K562 (cell line): ENCODE measurements around the gene ACSF2. TPM values are rescaled to one million over a fixed set of nuclear protein-coding genes. Genes with fewer than 3 reads are reported as not detected.

Source experiments
- ATAC-seq: fragments of 200-7000 bp; cut with Tn5 transposase; 3 replicates; pipeline ENCODE4 v1.9.1; 2020; ENCODE audit warnings: moderate library complexity
- BruUV-seq: library from RNA; stranded (reverse); fragments of 400-500 nt; replicated peaks from 2 replicates; lab custom pipeline; 2021; lab: Mats Ljungman, UMichigan
- CTCF ChIA-PET: fragments of 300-600 bp; formaldehyde crosslinking; extraction: SDS; loops from one replicate; lab custom pipeline; 2021; ENCODE audit warnings: low intra/inter-chr PET ratio; lab: Yijun Ruan, JAX
- POLR2A ChIA-PET: fragments of 300-600, 350-650 bp; sonication (Branson Sonifier 250); formaldehyde crosslinking; extraction: SDS; loops from one replicate; lab custom pipeline; 2021; ENCODE audit warnings: antibody characterized with exemption, inconsistent platforms; lab: Yijun Ruan, JAX
- DNase-seq, 4 experiments: peaks; one replicate each; pipeline versions ENCODE4 v3.0.0 to v3.0.0-alpha.2; 2011 to 2018; ENCODE audit warnings: low spot score in 3 of 4, mixed read lengths in 3 of 4; ENCODE audit errors: extremely low read depth in 1 of 4
- FAIRE-seq: peaks from 2 replicates; lab custom pipeline; 2011; peaks lifted over from hg19 to GRCh38; lab: Jason Lieb, UNC
- H2AFZ ChIP-seq: 2 replicates; pipeline ENCODE4 v1.6.0; 2011; ENCODE audit warnings: low read depth, low read length, control low read depth, inconsistent platforms
- H3K27ac ChIP-seq: fragments of 200-600 bp; 3 replicates; pipeline ENCODE4 v1.8.0; 2011; ENCODE audit warnings: low read depth, mild to moderate bottlenecking, control low read depth, inconsistent platforms, low read length, moderate library complexity, mixed read lengths; ENCODE audit errors: extremely low read depth
- H3K27me3 ChIP-seq, 2 experiments: fragments of 300-600 bp in 1 of 2; 2 replicates in 1 of 2; 3 replicates in 1 of 2; pipeline versions ENCODE4 v1.6.0 to v1.8.0; 2011; ENCODE audit warnings: inconsistent platforms in 2 of 2, low read length in 2 of 2, mild to moderate bottlenecking in 1 of 2, mixed read lengths in 1 of 2, moderate library complexity in 1 of 2; ENCODE audit not compliant: control insufficient read depth in 2 of 2, insufficient read depth in 2 of 2
- H3K36me3 ChIP-seq: fragments of 300-600 bp; 3 replicates; pipeline ENCODE4 v1.8.0; 2011; ENCODE audit warnings: mild to moderate bottlenecking, low read length, inconsistent platforms; ENCODE audit not compliant: control insufficient read depth, insufficient read depth
- H3K4me1 ChIP-seq, 2 experiments: fragments of 200-600 bp in 1 of 2; replicated peaks in 1 of 2; 2 replicates in 1 of 2; 3 replicates in 1 of 2; pipeline versions ENCODE4 v1.5.1 to v1.8.0; 2011; ENCODE audit warnings: inconsistent platforms in 2 of 2, low read length in 2 of 2, mild to moderate bottlenecking in 1 of 2, mixed read lengths in 1 of 2, moderate library complexity in 1 of 2; ENCODE audit not compliant: control insufficient read depth in 2 of 2, insufficient read depth in 2 of 2
- H3K4me2 ChIP-seq: 2 replicates; pipeline ENCODE4 v1.6.1; 2011; ENCODE audit warnings: low read length, control low read depth, inconsistent platforms, mixed read lengths; ENCODE audit not compliant: insufficient read depth
- H3K4me3 ChIP-seq: fragments of 200-600 bp; sonication (generic), shearing (Covaris generic); 2 replicates; pipeline ENCODE4 v1.5.1; 2016; ENCODE audit warnings: control low read depth, inconsistent platforms
- H3K79me2 ChIP-seq: fragments of 200-600 bp; 3 replicates; pipeline ENCODE4 v1.8.0; 2011; ENCODE audit warnings: low read length, inconsistent platforms; ENCODE audit not compliant: control insufficient read depth, insufficient read depth
- H3K9ac ChIP-seq, 2 experiments: 2 replicates each; pipeline versions ENCODE4 v1.6.0 to v1.6.1; 2011; ENCODE audit warnings: low read depth in 2 of 2, low read length in 2 of 2, control low read depth in 1 of 2, inconsistent platforms in 1 of 2, mild to moderate bottlenecking in 1 of 2, mixed read lengths in 1 of 2; ENCODE audit not compliant: insufficient read depth in 1 of 2
- H3K9me1 ChIP-seq: one replicate; pipeline ENCODE4 v1.6.0; 2011; ENCODE audit warnings: inconsistent platforms, mild to moderate bottlenecking, low read length, moderate library complexity; ENCODE audit not compliant: control insufficient read depth, insufficient read depth
- H3K9me3 ChIP-seq: replicated peaks from 2 replicates; pipeline ENCODE4 v1.5.1; 2011; ENCODE audit warnings: low read depth, low read length, inconsistent platforms; ENCODE audit not compliant: control insufficient read depth, insufficient read depth
- H4K20me1 ChIP-seq: replicated peaks from 2 replicates; pipeline ENCODE4 v1.6.1; 2011; ENCODE audit warnings: low read length, inconsistent platforms, mixed read lengths; ENCODE audit not compliant: control insufficient read depth, insufficient read depth
- HCFC1 ChIP-seq: IDR thresholded peaks from 2 replicates; pipeline ENCODE4 v1.6.1; 2012; ENCODE audit warnings: low read depth, low read length, improper control_type of control experiment
- HNRNPLL ChIP-seq: fragments of 200-400 bp; formaldehyde crosslinking; IDR thresholded peaks from 2 replicates; pipeline ENCODE4 v1.6.1; 2017; ENCODE audit warnings: low read length, low read depth, mild to moderate bottlenecking; ENCODE audit not compliant: poor library complexity, severe bottlenecking
- KDM1A ChIP-seq, 2 experiments: fragments of 450-650 bp; IDR thresholded peaks; 2 replicates each; pipeline ENCODE4 v1.6.1; 2016; ENCODE audit warnings: mild to moderate bottlenecking in 2 of 2
- MBD2 ChIP-seq: sonication (generic); IDR thresholded peaks from 2 replicates; pipeline ENCODE4 v1.6.1; 2016; ENCODE audit warnings: low read depth, borderline replicate concordance
- PCBP2 ChIP-seq: fragments of 200-400 bp; formaldehyde crosslinking; IDR thresholded peaks from 2 replicates; pipeline ENCODE4 v1.6.1; 2018; ENCODE audit warnings: low read length, low read depth, mild to moderate bottlenecking, moderate library complexity; ENCODE audit not compliant: poor library complexity, severe bottlenecking
- U2AF2 ChIP-seq: fragments of 200-400 bp; formaldehyde crosslinking; optimal IDR thresholded peaks from 2 replicates; pipeline ENCODE3; 2017; ENCODE audit warnings: low read depth, mild to moderate bottlenecking, low read length
- WGBS: fragments of 100-300 bp; shearing (Covaris generic); methylation state at CpG from one replicate; pipeline ENCODE4 v1.1.6; 2016; ENCODE audit warnings: low coverage, mixed read lengths; ENCODE audit not compliant: insufficient coverage; ENCODE audit errors: missing lambda C conversion rate; 5-methylcytosine and 5-hydroxymethylcytosine counted together
- in situ Hi-C: fragments of 300-500 bp; cut with MboI; formaldehyde crosslinking; loops from 4 replicates; pipeline ENCODE4 v1.15.0; 2018; ENCODE audit warnings: inconsistent platforms, mixed read lengths
- intact Hi-C: fragments of 100-400 bp; cut with micrococcal nuclease; formaldehyde crosslinking; loops from 2 replicates; pipeline ENCODE4 v1.14.2; 2022
- polyA plus RNA-seq, 8 experiments: library from polyadenylated mRNA; depleted of rRNA in 4 of 8; stranded (reverse) in 5 of 8; unstranded in 3 of 8; fragments of >200 nt; fragmentation: Nextera tagmentation in 2 of 8; fragmentation: Illumina TruSeq in 1 of 8; extraction: Ambion mirVana in 2 of 8; extraction: Trizol in 1 of 8; gene quantifications; 2 replicates each; pipeline versions ENCODE4 v1.2.1 to v1.2.3, GENCODE V29; 2011 to 2014; ENCODE audit warnings: inconsistent platforms in 1 of 8, missing spikeins in 1 of 8
- total RNA-seq, 7 experiments: library from RNA; depleted of rRNA in 6 of 7; stranded (reverse); fragments of >200 nt in 6 of 7; fragmentation: Illumina TruSeq in 2 of 7; extraction: Trizol in 2 of 7; gene quantifications; 2 replicates each; pipeline versions ENCODE4 v1.2.1 to v1.2.3, GENCODE V29; 2011 to 2021; ENCODE audit warnings: low replicate concordance in 1 of 7
- TF ChIP-seq, protein P1 (sequence below), 2 experiments: fragments of 450-650 bp; IDR thresholded peaks; 2 replicates each; pipeline ENCODE4 v1.6.1; 2016
- TF ChIP-seq, protein P2 (sequence below): sonication (generic); formaldehyde crosslinking; IDR thresholded peaks from 2 replicates; pipeline ENCODE4 v1.8.0; 2022; ENCODE audit warnings: missing genetic modification reagents, mild to moderate bottlenecking, borderline replicate concordance
- TF ChIP-seq, protein P3 (sequence below), 3 experiments: fragments of 200-800 bp in 1 of 3; sonication (Bioruptor generic) in 1 of 3; sonication (generic) in 1 of 3; formaldehyde crosslinking in 1 of 3; IDR thresholded peaks; 2 replicates each; pipeline versions ENCODE4 v1.6.1 to v1.8.0; 2016 to 2022; ENCODE audit warnings: mild to moderate bottlenecking in 2 of 3, missing compliant biosample characterization in 2 of 3, missing genetic modification characterization in 2 of 3, missing genetic modification reagents in 1 of 3
- TF ChIP-seq, protein P4 (sequence below): fragments of 450-650 bp; formaldehyde crosslinking; IDR thresholded peaks from 2 replicates; pipeline ENCODE4 v1.4.0; 2020; ENCODE audit warnings: mild to moderate bottlenecking, moderate library complexity

ACSF2 gene
- total and polyA plus RNA-seq, 9 of the 15 experiments (the other 6 are each of a cell fraction or from before 2014, with no cell fraction given) = 0.89 to 6.1 (median 3.5) TPM

DNA sequence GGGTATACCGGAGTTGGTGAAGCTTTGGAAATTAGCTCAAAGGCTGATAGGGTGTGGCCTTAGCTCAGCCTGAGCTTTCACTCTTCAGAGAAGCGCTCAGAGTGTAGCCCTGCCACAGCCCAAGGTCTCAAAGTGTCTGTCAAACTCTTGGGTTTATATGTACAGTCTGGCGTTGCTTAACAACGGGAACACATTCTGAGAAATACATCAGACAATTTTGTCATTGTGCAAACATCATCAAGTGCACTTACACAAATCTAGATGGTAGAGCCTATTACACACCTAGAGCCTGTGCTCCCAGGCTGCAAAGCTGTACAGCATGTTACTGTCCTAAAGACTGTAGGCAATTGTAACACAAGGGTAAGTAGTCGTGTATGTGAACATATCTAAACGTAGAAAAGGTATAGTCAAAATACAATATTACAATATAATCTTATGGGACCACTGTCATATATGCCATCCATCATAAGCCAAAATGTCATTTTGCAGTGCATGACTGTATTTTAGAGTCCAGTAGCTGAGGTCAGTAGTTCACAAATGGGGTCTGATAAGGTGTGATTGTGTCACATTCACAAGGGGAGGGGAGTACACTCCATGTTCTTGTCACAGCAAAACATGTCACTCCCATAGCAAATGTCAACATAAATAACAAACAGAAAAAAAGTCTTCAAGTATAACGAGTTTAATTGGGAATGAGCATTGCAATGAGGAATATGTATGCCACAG is 22.0 kb downstream of the ACSF2 start (continued):
- TF ChIP-seq, protein P1, sequence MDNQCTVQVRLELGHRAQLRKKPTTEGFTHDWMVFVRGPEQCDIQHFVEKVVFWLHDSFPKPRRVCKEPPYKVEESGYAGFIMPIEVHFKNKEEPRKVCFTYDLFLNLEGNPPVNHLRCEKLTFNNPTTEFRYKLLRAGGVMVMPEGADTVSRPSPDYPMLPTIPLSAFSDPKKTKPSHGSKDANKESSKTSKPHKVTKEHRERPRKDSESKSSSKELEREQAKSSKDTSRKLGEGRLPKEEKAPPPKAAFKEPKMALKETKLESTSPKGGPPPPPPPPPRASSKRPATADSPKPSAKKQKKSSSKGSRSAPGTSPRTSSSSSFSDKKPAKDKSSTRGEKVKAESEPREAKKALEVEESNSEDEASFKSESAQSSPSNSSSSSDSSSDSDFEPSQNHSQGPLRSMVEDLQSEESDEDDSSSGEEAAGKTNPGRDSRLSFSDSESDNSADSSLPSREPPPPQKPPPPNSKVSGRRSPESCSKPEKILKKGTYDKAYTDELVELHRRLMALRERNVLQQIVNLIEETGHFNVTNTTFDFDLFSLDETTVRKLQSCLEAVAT (IDR thresholded peaks at IDR 0.05) = no peak
- TF ChIP-seq, protein P2, sequence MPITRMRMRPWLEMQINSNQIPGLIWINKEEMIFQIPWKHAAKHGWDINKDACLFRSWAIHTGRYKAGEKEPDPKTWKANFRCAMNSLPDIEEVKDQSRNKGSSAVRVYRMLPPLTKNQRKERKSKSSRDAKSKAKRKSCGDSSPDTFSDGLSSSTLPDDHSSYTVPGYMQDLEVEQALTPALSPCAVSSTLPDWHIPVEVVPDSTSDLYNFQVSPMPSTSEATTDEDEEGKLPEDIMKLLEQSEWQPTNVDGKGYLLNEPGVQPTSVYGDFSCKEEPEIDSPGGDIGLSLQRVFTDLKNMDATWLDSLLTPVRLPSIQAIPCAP (CRISPR knock-in tag) = no peak
- TF ChIP-seq U2AF2 (no peak), KDM1A (IDR thresholded peaks at IDR 0.05) (peak; percentile 35 to 60; a peak in 2 of 4 replicates), HCFC1 (no peak)

DNA sequence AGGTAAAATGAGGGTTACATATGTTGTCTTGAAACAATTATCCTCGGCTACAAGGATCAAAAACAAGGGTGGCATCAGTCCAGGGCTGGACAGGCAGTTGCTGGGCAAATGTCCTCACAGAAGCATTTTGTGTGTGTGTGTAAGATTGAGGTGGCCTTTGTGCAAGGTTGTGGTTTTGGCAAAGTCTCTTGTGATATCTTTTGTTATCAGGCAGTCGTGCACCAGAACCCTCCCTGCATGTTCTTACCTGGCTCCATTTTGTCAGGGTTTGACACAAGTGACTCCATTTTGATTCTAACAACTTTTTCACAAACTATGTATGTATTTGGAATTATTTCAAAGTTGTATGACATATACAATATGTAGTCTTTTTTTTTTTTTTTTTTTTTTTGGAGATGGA is 22.6 kb downstream of the ACSF2 start:
- H3K27ac ChIP-seq = no peak overlapping the region
- in situ Hi-C loops = no loop called here
- intact Hi-C loops = no loop called here
- no peak overlapping the region for H3K4me3 ChIP-seq
- H3K4me2 ChIP-seq = no peak overlapping the region
- no peaks in the 10 kb centered on the region for H3K79me2 ChIP-seq
- WGBS = 10% methylated on average over 2 of the region's 2 CpGs
- no peak overlapping the region for H2AFZ ChIP-seq
- no peaks in the 10 kb centered on the region for H3K36me3 ChIP-seq
- ChIA-PET CTCF (no interaction called here), POLR2A (interaction anchor here (0.5 kb wide), 1 partner anchor 94 kb away, joined by 4 read pairs; no protein-coding TSS in a partner anchor)
- ATAC-seq (no peak), DNase-seq (no peak), FAIRE-seq (no peak)
- peaks cover 10 to 17% of the 10 kb centered on the region in 2 experiments for H3K4me1 ChIP-seq
- H4K20me1 ChIP-seq = peaks cover 5% of the 10 kb centered on the region; the same call in 1 of the 2 replicates
- no peaks in the 10 kb centered on the region for H3K9me3 ChIP-seq
- no TSS peak for BruUV-seq
- H3K27me3 ChIP-seq = 0 out of 5 replicates have a peak, but pooled peaks cover 0 to 4% of the 10 kb centered on the region in 2 experiments
- no peaks in the 10 kb centered on the region for H3K9me1 ChIP-seq
- no peak overlapping the region for H3K9ac ChIP-seq
- no peak for TF ChIP-seq MBD2
- TF ChIP-seq, protein P3, sequence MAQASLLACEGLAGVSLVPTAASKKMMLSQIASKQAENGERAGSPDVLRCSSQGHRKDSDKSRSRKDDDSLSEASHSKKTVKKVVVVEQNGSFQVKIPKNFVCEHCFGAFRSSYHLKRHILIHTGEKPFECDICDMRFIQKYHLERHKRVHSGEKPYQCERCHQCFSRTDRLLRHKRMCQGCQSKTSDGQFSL (CRISPR knock-in tag; IDR thresholded peaks at IDR 0.05) = no peak
- TF ChIP-seq, protein P3 (tag; IDR thresholded peaks at IDR 0.05) = peak in 1 of 2 experiments; percentile 82; a peak in 1 of 4 replicates
- no peak for TF ChIP-seq PCBP2
- no peak for TF ChIP-seq HNRNPLL
- TF ChIP-seq, protein P4, sequence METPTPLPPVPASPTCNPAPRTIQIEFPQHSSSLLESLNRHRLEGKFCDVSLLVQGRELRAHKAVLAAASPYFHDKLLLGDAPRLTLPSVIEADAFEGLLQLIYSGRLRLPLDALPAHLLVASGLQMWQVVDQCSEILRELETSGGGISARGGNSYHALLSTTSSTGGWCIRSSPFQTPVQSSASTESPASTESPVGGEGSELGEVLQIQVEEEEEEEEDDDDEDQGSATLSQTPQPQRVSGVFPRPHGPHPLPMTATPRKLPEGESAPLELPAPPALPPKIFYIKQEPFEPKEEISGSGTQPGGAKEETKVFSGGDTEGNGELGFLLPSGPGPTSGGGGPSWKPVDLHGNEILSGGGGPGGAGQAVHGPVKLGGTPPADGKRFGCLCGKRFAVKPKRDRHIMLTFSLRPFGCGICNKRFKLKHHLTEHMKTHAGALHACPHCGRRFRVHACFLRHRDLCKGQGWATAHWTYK (CRISPR knock-in tag) = peak; percentile 81
